ENCODE data around the gene UTRN.

- no peak for TF ChIP-seq CTCF (conservative IDR thresholded peaks at IDR 0.05 in 1 of 2, IDR thresholded peaks at IDR 0.05 in 1 of 2; ENCODE audit: low read depth in 1 of 2, low read length in 2 of 2)
- no peak for TF ChIP-seq EZH2 (IDR thresholded peaks at IDR 0.05; ENCODE audit: low read length, missing control alignments)
Measured at GRCh38 chr6:144259986-144260385, 25.1 kb upstream of the UTRN start.
